Lung (tissue), 12 donors: Measurements from ENCODE around the gene FOXP4. TPM values are rescaled to one million over a fixed set of nuclear protein-coding genes. Genes with fewer than 3 reads are reported as not detected.

Source experiments
- ATAC-seq: fragments of 200-7000 bp; cut with Tn5 transposase; one replicate; pipeline ENCODE4 v1.9.1; 2020; ENCODE audit warnings: moderate number of reproducible peaks; ENCODE audit not compliant: insufficient read depth, low FRiP score
- DNase-seq, 3 donors: peaks; one replicate each; pipeline ENCODE4 v3.0.0-alpha.2; 2013 to 2017
- H3K27ac ChIP-seq, 2 donors: one replicate each; pipeline ENCODE4 v1.5.1; 2013; ENCODE audit warnings: mild to moderate bottlenecking in 2 of 2, moderate library complexity in 2 of 2, control low read depth in 1 of 2, inconsistent platforms in 1 of 2, low read depth in 1 of 2, low read length in 1 of 2
- H3K27me3 ChIP-seq, 3 donors: one replicate each; pipeline ENCODE4 v1.5.1; 2013; ENCODE audit warnings: low read length in 2 of 3; ENCODE audit not compliant: control insufficient read depth in 3 of 3, insufficient read depth in 3 of 3
- H3K36me3 ChIP-seq, 4 donors: one replicate each; pipeline ENCODE4 v1.5.1; 2013; ENCODE audit warnings: low read length in 4 of 4, mild to moderate bottlenecking in 1 of 4, moderate library complexity in 1 of 4; ENCODE audit not compliant: control insufficient read depth in 4 of 4, insufficient read depth in 4 of 4
- H3K4me1 ChIP-seq, 5 donors: one replicate each; pipeline ENCODE4 v1.5.1; 2013; ENCODE audit warnings: low read length in 5 of 5, mild to moderate bottlenecking in 2 of 5, moderate library complexity in 1 of 5; ENCODE audit not compliant: control insufficient read depth in 5 of 5, insufficient read depth in 5 of 5
- H3K4me3 ChIP-seq: one replicate; pipeline ENCODE4 v1.5.1; 2013; ENCODE audit warnings: mild to moderate bottlenecking, control low read depth, moderate library complexity
- H3K9ac ChIP-seq, 2 donors: one replicate each; pipeline ENCODE4 v1.5.1; 2013; ENCODE audit warnings: low read length in 2 of 2, control low read depth in 1 of 2; ENCODE audit not compliant: insufficient read depth in 1 of 2
- H3K9me3 ChIP-seq, 4 donors: one replicate each; pipeline ENCODE4 v1.5.1; 2013; ENCODE audit warnings: low read length in 3 of 4, mild to moderate bottlenecking in 1 of 4, moderate library complexity in 1 of 4; ENCODE audit not compliant: control insufficient read depth in 4 of 4, insufficient read depth in 3 of 4
- CTCF ChIP-seq: IDR thresholded peaks from 2 replicates; pipeline ENCODE4 v1.5.1; 2012; ENCODE audit warnings: mild to moderate bottlenecking; ENCODE audit errors: control extremely low read depth, extremely low read depth
- WGBS, 2 donors: extraction: QIAGEN DNeasy Blood & Tissue Kit; methylation state at CpG; one replicate each; pipeline ENCODE4 v1.1.7; 2013; 5-methylcytosine and 5-hydroxymethylcytosine counted together
- polyA plus RNA-seq, 2 donors: library from polyadenylated mRNA; stranded (reverse); fragments of 200-250 nt; gene quantifications; one replicate each; pipeline ENCODE4 v1.2.1, GENCODE V29; 2013
- total RNA-seq, 2 donors: library from RNA; depleted of rRNA in 1 of 2; stranded (reverse); fragments of >200 nt in 1 of 2; gene quantifications; one replicate each; pipeline ENCODE4 v1.2.1, GENCODE V29; 2014 to 2021
- donor health status: control.
- donor health status: control.
- donor health status: Bipolar disorder and iron deficiency.
- donor health status: healthy.
- donor health status: DM: yes; HTN: yes; CAD: no.

FOXP4 gene
- total and polyA plus RNA-seq, 4 donors, result 12.8 to 35.0 (median 22.2) TPM

GRCh38 chr6:41637194-41638001, 91.2 kb downstream of the FOXP4 start:
- Histone ChIP-seq H3K27ac (peak overlapping the region in 1 of 2 donors; percentile 24), H3K9ac (peak overlapping the region; percentile 8 to 40), H3K4me3 (no peak overlapping the region), H3K9me3 (no peaks in the 10 kb centered on the region), H3K27me3 (no peaks in the 10 kb centered on the region), H3K36me3 (peaks cover 0 to 7% (median 0%) of the 10 kb centered on the region in 4 donors), H3K4me1 (peaks cover 0 to 76% (median 39%) of the 10 kb centered on the region in 5 donors)
- ATAC-seq (peak; percentile 5), DNase-seq (peak in 2 of 3 donors; percentile 38 to 42)
- WGBS, 2 donors, result 11 to 15% methylated on average over 44 to 54 of the region's 54 CpGs
- no peak for TF ChIP-seq CTCF

GRCh38 chr6:41638002-41638934, 92.1 kb downstream of the FOXP4 start, which contains the start of gene MDFI:
MDFI (plus strand) TSS chr6:41638468; CDS start chr6:41638750, 282 bp downstream.
- H3K4me1 ChIP-seq, result peaks cover 0 to 76% (median 42%) of the 10 kb centered on the region in 5 donors
- H3K9me3 ChIP-seq, result no peaks in the 10 kb centered on the region
- peak within 1 kb of the TSS in 1 of 2 donors; percentile 63 for H3K27ac ChIP-seq
- H3K9ac ChIP-seq, result peak within 1 kb of the TSS; percentile 8 to 42
- H3K27me3 ChIP-seq, result no peaks in the 10 kb centered on the region
- no peak for TF ChIP-seq CTCF
- WGBS, 2 donors, result 1 to 3% methylated on average over 83 to 86 of the region's 86 CpGs
- peak; percentile 2 for ATAC-seq
- H3K36me3 ChIP-seq, result peaks cover 0 to 16% (median 2%) of the 10 kb centered on the region in 4 donors
- peak; percentile 93 to 97 (median 93) for DNase-seq
- peak within 1 kb of the TSS; percentile 26 for H3K4me3 ChIP-seq

- H3K9ac ChIP-seq, result peak overlapping the region in 1 of 2 donors; percentile 42
- peak overlapping the region in 1 of 2 donors; percentile 34 for H3K27ac ChIP-seq
- H3K27me3 ChIP-seq, result no peaks in the 10 kb centered on the region
- peaks cover 0 to 16% (median 4%) of the 10 kb centered on the region in 4 donors for H3K36me3 ChIP-seq
- H3K4me3 ChIP-seq, result no peak overlapping the region
- TF ChIP-seq CTCF, result no peak
- ATAC-seq (no peak), DNase-seq (peak; percentile 89 to 97 (median 95))
- H3K4me1 ChIP-seq, result peaks cover 0 to 75% (median 39%) of the 10 kb centered on the region in 5 donors
- 23 to 27% methylated on average over 38 to 40 of the region's 40 CpGs for WGBS, 2 donors
- H3K9me3 ChIP-seq, result no peaks in the 10 kb centered on the region
Observed at GRCh38 chr6:41638935-41639808, 93.0 kb downstream of the FOXP4 start.
